B cell (primary cell): ENCODE measurements around the gene NOS1AP.

ENCODE experiments used
- CTCF ChIP-seq: fragments of 200-600 bp; IDR thresholded peaks from one replicate; pipeline ENCODE4 v1.8.0; 2022; ENCODE audit warnings: antibody characterized with exemption, mild to moderate bottlenecking
- EZH2 ChIP-seq: IDR thresholded peaks from 2 replicates; pipeline ENCODE4 v1.6.1; 2012; ENCODE audit warnings: borderline replicate concordance, low read depth, mild to moderate bottlenecking, moderate library complexity, low read length; ENCODE audit not compliant: insufficient read depth, poor library complexity, severe bottlenecking

- TF ChIP-seq CTCF (no peak), EZH2 (no peak)
Measured at GRCh38 chr1:162228586-162228985, 159.1 kb downstream of the NOS1AP start.
